Measurements from ENCODE around the gene CFAP46. TPM values are rescaled to one million over a fixed set of nuclear protein-coding genes. Genes with fewer than 3 reads are reported as not detected.
A peak's percentile ranks its signal among the peaks of the same experiment; 100 is the strongest.

CFAP46 gene
- total RNA-seq, 1 experiment from 2014 or later: 3.3 TPM

- TF ChIP-seq FOXP4 (CRISPR knock-in tag; IDR thresholded peaks at IDR 0.05) (no peak), IRF2 (CRISPR knock-in tag; IDR thresholded peaks at IDR 0.05; ENCODE audit: borderline replicate concordance, low read depth) (no peak), ATF2 (CRISPR knock-in tag; IDR thresholded peaks at IDR 0.05; ENCODE audit: borderline replicate concordance, low read depth) (no peak)
Measured at GRCh38 chr10:132851451-132851850, 90.9 kb downstream of the CFAP46 start (continued).

DNA sequence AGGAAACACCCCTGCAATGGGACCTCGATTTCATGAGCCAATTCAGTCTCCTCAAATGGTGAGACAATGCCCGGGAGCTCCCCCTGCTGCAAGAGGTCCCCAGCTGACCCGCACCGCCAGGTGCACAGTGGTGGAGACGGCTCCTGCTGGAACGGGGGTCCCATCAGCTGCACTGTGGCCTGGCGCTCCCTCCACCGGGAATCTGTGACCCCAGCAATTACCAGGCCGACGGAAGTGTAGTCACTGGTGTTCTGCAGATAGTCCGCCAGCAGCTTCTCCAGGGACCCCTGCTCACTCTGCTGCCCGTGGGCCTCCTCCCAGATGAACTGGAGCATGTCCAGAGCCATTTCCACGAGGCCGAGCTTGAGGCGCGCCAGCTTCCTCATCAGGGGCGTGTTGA is 91.5 kb downstream of the CFAP46 start:
- H3K4me1 Mint-ChIP-seq: peaks cover 5% of the 10 kb centered on the region
- no peak overlapping the region for H3K4me3 Mint-ChIP-seq
- ATAC-seq: peak; percentile 50; the same call in 1 of the 2 replicates
- no peaks in the 10 kb centered on the region; the same call in 1 of the 2 replicates for H3K27me3 Mint-ChIP-seq (ENCODE audit: low read depth)
- H3K9me3 Mint-ChIP-seq: peaks cover 14% of the 10 kb centered on the region
- peak; percentile 39 for DNase-seq (ENCODE audit: low spot score)
- POLR2A ChIA-PET: no interaction called here
- CTCF ChIA-PET: interaction anchor here (1.0 to 1.6 kb wide), 9 partner anchors 9 to 273 kb away, joined by 3 to 8 read pairs (median 3); no protein-coding TSS in a partner anchor
- TF ChIP-seq TEAD4 (CRISPR knock-in tag; IDR thresholded peaks at IDR 0.05) (no peak), FOXK1 (CRISPR knock-in tag; IDR thresholded peaks at IDR 0.05) (no peak), ZNF232 (CRISPR knock-in tag; IDR thresholded peaks at IDR 0.05) (no peak), NFATC4 (CRISPR knock-in tag; IDR thresholded peaks at IDR 0.05) (no peak), ZNF138 (CRISPR knock-in tag; conservative IDR thresholded peaks at IDR 0.05) (no peak), ZNF396 (CRISPR knock-in tag; IDR thresholded peaks at IDR 0.05; ENCODE audit: borderline replicate concordance) (no peak)
- TF ChIP-seq, protein P1, sequence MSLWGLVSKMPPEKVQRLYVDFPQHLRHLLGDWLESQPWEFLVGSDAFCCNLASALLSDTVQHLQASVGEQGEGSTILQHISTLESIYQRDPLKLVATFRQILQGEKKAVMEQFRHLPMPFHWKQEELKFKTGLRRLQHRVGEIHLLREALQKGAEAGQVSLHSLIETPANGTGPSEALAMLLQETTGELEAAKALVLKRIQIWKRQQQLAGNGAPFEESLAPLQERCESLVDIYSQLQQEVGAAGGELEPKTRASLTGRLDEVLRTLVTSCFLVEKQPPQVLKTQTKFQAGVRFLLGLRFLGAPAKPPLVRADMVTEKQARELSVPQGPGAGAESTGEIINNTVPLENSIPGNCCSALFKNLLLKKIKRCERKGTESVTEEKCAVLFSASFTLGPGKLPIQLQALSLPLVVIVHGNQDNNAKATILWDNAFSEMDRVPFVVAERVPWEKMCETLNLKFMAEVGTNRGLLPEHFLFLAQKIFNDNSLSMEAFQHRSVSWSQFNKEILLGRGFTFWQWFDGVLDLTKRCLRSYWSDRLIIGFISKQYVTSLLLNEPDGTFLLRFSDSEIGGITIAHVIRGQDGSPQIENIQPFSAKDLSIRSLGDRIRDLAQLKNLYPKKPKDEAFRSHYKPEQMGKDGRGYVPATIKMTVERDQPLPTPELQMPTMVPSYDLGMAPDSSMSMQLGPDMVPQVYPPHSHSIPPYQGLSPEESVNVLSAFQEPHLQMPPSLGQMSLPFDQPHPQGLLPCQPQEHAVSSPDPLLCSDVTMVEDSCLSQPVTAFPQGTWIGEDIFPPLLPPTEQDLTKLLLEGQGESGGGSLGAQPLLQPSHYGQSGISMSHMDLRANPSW (CRISPR knock-in tag; conservative IDR thresholded peaks at IDR 0.05; ENCODE audit: low read depth): no peak
- TF ChIP-seq, protein P2, sequence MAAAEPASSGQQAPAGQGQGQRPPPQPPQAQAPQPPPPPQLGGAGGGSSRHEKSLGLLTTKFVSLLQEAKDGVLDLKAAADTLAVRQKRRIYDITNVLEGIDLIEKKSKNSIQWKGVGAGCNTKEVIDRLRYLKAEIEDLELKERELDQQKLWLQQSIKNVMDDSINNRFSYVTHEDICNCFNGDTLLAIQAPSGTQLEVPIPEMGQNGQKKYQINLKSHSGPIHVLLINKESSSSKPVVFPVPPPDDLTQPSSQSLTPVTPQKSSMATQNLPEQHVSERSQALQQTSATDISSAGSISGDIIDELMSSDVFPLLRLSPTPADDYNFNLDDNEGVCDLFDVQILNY (CRISPR knock-in tag; IDR thresholded peaks at IDR 0.05): no peak
- no peak overlapping the region for H3K27ac Mint-ChIP-seq
- H3K36me3 Mint-ChIP-seq: peaks cover 5% of the 10 kb centered on the region; the same call in 1 of the 2 replicates

- DNase-seq (ENCODE audit: low spot score): peak; percentile 6
Measured at GRCh38 chr10:132850246-132850645, 92.1 kb downstream of the CFAP46 start.

More at GRCh38 chr10:132850246-132850645, 92.1 kb downstream of the CFAP46 start:
- H3K9me3 Mint-ChIP-seq: peaks cover 11% of the 10 kb centered on the region
- ChIA-PET CTCF (interaction anchor here (1.0 to 1.6 kb wide), 8 partner anchors 10 to 273 kb away, joined by 3 to 8 read pairs (median 3); no protein-coding TSS in a partner anchor), POLR2A (no interaction called here)
- H3K36me3 Mint-ChIP-seq: peaks cover 5% of the 10 kb centered on the region; the same call in 1 of the 2 replicates
- H3K27ac Mint-ChIP-seq: no peak overlapping the region
- peaks cover 5% of the 10 kb centered on the region for H3K4me1 Mint-ChIP-seq
- TF ChIP-seq, protein P3, sequence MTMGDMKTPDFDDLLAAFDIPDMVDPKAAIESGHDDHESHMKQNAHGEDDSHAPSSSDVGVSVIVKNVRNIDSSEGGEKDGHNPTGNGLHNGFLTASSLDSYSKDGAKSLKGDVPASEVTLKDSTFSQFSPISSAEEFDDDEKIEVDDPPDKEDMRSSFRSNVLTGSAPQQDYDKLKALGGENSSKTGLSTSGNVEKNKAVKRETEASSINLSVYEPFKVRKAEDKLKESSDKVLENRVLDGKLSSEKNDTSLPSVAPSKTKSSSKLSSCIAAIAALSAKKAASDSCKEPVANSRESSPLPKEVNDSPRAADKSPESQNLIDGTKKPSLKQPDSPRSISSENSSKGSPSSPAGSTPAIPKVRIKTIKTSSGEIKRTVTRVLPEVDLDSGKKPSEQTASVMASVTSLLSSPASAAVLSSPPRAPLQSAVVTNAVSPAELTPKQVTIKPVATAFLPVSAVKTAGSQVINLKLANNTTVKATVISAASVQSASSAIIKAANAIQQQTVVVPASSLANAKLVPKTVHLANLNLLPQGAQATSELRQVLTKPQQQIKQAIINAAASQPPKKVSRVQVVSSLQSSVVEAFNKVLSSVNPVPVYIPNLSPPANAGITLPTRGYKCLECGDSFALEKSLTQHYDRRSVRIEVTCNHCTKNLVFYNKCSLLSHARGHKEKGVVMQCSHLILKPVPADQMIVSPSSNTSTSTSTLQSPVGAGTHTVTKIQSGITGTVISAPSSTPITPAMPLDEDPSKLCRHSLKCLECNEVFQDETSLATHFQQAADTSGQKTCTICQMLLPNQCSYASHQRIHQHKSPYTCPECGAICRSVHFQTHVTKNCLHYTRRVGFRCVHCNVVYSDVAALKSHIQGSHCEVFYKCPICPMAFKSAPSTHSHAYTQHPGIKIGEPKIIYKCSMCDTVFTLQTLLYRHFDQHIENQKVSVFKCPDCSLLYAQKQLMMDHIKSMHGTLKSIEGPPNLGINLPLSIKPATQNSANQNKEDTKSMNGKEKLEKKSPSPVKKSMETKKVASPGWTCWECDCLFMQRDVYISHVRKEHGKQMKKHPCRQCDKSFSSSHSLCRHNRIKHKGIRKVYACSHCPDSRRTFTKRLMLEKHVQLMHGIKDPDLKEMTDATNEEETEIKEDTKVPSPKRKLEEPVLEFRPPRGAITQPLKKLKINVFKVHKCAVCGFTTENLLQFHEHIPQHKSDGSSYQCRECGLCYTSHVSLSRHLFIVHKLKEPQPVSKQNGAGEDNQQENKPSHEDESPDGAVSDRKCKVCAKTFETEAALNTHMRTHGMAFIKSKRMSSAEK (CRISPR knock-in tag; IDR thresholded peaks at IDR 0.05; ENCODE audit: borderline replicate concordance): no peak
- no peak for TF ChIP-seq CBFB (CRISPR knock-in tag; IDR thresholded peaks at IDR 0.05; ENCODE audit: low read depth)
- H3K27me3 Mint-ChIP-seq (ENCODE audit: low read depth): no peaks in the 10 kb centered on the region; the same call in 1 of the 2 replicates
- ATAC-seq: no peak
- no peak overlapping the region for H3K4me3 Mint-ChIP-seq
